H9 (cell line): ENCODE results near the gene ELFN1. TPM values are rescaled to one million over a fixed set of nuclear protein-coding genes. Genes with fewer than 3 reads are reported as not detected.

ENCODE experiments used
- DNase-seq: peaks from one replicate; pipeline ENCODE4 v3.0.0-alpha.2; 2017
- H2AFZ ChIP-seq: one replicate; pipeline ENCODE4 v1.6.1; 2013; ENCODE audit warnings: mild to moderate bottlenecking, low read length, control low read depth, moderate library complexity
- H2AK5ac ChIP-seq: 2 replicates; pipeline ENCODE4 v1.6.1; 2013; ENCODE audit warnings: low read length, control low read depth, mixed read lengths; ENCODE audit not compliant: insufficient read length
- H2BK120ac ChIP-seq: one replicate; pipeline ENCODE4 v1.6.1; 2013; ENCODE audit warnings: low read depth, mild to moderate bottlenecking, low read length, control low read depth, inconsistent platforms; ENCODE audit not compliant: poor library complexity, severe bottlenecking
- H2BK12ac ChIP-seq: 2 replicates; pipeline ENCODE4 v1.6.1; 2013; ENCODE audit warnings: low read length, control low read depth, mixed read lengths, low read depth; ENCODE audit not compliant: insufficient read length
- H2BK15ac ChIP-seq: 2 replicates; pipeline ENCODE4 v1.6.1; 2013; ENCODE audit warnings: low read depth, low read length, control low read depth
- H2BK20ac ChIP-seq: one replicate; pipeline ENCODE4 v1.6.1; 2013; ENCODE audit warnings: low read depth, mild to moderate bottlenecking, low read length, control low read depth, inconsistent platforms; ENCODE audit not compliant: poor library complexity, severe bottlenecking
- H2BK5ac ChIP-seq: 2 replicates; pipeline ENCODE4 v1.6.1; 2013; ENCODE audit warnings: low read length, control low read depth, mixed read lengths; ENCODE audit not compliant: insufficient read length
- H3K14ac ChIP-seq: 2 replicates; pipeline ENCODE4 v1.6.1; 2013; ENCODE audit warnings: low read length, control low read depth; ENCODE audit not compliant: insufficient read depth
- H3K18ac ChIP-seq: 2 replicates; pipeline ENCODE4 v1.6.1; 2013; ENCODE audit warnings: low read depth, mild to moderate bottlenecking, mixed read lengths, low read length, control low read depth; ENCODE audit not compliant: insufficient read length
- H3K23ac ChIP-seq: 2 replicates; pipeline ENCODE4 v1.6.1; 2013; ENCODE audit warnings: low read length, control low read depth, mixed read lengths, low read depth; ENCODE audit not compliant: insufficient read length
- H3K23me2 ChIP-seq: 2 replicates; pipeline ENCODE4 v1.6.1; 2013; ENCODE audit warnings: low read depth, mild to moderate bottlenecking, mixed read lengths, low read length, control low read depth; ENCODE audit not compliant: insufficient read length, poor library complexity, severe bottlenecking
- H3K27ac ChIP-seq: 2 replicates; pipeline ENCODE4 v1.5.1; 2013; ENCODE audit warnings: low read length, control low read depth, mixed read lengths, low read depth; ENCODE audit not compliant: insufficient read length
- H3K27me3 ChIP-seq: 2 replicates; pipeline ENCODE4 v1.6.1; 2013; ENCODE audit warnings: low read length, control low read depth, inconsistent platforms; ENCODE audit not compliant: insufficient read depth
- H3K4ac ChIP-seq: 2 replicates; pipeline ENCODE4 v1.6.1; 2013; ENCODE audit warnings: low read depth, mild to moderate bottlenecking, control low read depth, inconsistent platforms, low read length, moderate library complexity
- H3K4me1 ChIP-seq: 2 replicates; pipeline ENCODE4 v1.6.1; 2013; ENCODE audit warnings: low read length, control low read depth, inconsistent platforms; ENCODE audit not compliant: insufficient read depth
- H3K4me2 ChIP-seq: 2 replicates; pipeline ENCODE4 v1.6.1; 2013; ENCODE audit warnings: low read length, control low read depth, mixed read lengths; ENCODE audit not compliant: insufficient read length, insufficient read depth
- H3K56ac ChIP-seq: 2 replicates; pipeline ENCODE4 v1.6.1; 2013; ENCODE audit warnings: low read depth, mild to moderate bottlenecking, mixed read lengths, low read length, control low read depth; ENCODE audit not compliant: insufficient read length
- H3K79me1 ChIP-seq: 2 replicates; pipeline ENCODE4 v1.6.1; 2013; ENCODE audit warnings: low read depth, mild to moderate bottlenecking, moderate library complexity, low read length, control low read depth, inconsistent platforms; ENCODE audit not compliant: insufficient read depth, poor library complexity, severe bottlenecking
- H3K79me2 ChIP-seq: 2 replicates; pipeline ENCODE4 v1.6.1; 2013; ENCODE audit warnings: low read length, control low read depth, inconsistent platforms; ENCODE audit not compliant: insufficient read depth
- H3K9ac ChIP-seq: 2 replicates; pipeline ENCODE4 v1.6.1; 2013; ENCODE audit warnings: low read length, control low read depth, mixed read lengths; ENCODE audit not compliant: insufficient read length; ENCODE audit errors: extremely low read depth
- H3K9me3 ChIP-seq: one replicate; pipeline ENCODE4 v1.6.1; 2013; ENCODE audit warnings: low read depth, low read length, inconsistent platforms; ENCODE audit not compliant: control insufficient read depth
- H3T11ph ChIP-seq: one replicate; pipeline ENCODE4 v1.6.1; 2013; ENCODE audit warnings: mild to moderate bottlenecking, low read length, control low read depth, inconsistent platforms
- H4K20me1 ChIP-seq: one replicate; pipeline ENCODE4 v1.6.1; 2013; ENCODE audit not compliant: control insufficient read depth, insufficient read length, insufficient read depth
- H4K5ac ChIP-seq: 2 replicates; pipeline ENCODE4 v1.6.1; 2013; ENCODE audit warnings: low read depth, mild to moderate bottlenecking, mixed read lengths, low read length, control low read depth; ENCODE audit not compliant: insufficient read length
- H4K8ac ChIP-seq: replicated peaks from 2 replicates; pipeline ENCODE4 v1.6.1; 2013; ENCODE audit warnings: low read length, control low read depth, mixed read lengths, low read depth; ENCODE audit not compliant: insufficient read length
- H4K91ac ChIP-seq: 2 replicates; pipeline ENCODE4 v1.6.1; 2013; ENCODE audit warnings: low read depth, mild to moderate bottlenecking, moderate library complexity, mixed read lengths, low read length, control low read depth; ENCODE audit not compliant: insufficient read length
- H3K27ac Mint-ChIP-seq, 3 experiments: 2 replicates in 2 of 3; 3 replicates in 1 of 3; pipeline ENCODE4 v1.8.0; 2020 to 2021; ENCODE audit warnings: mixed read lengths in 3 of 3, mild to moderate bottlenecking in 1 of 3, moderate library complexity in 1 of 3
- H3K27me3 Mint-ChIP-seq: 2 replicates; pipeline ENCODE4 v1.8.0; 2021; ENCODE audit warnings: low read depth, mild to moderate bottlenecking, moderate library complexity, mixed read lengths
- H3K36me3 Mint-ChIP-seq, 3 experiments: 2 replicates in 2 of 3; 3 replicates in 1 of 3; pipeline ENCODE4 v1.8.0; 2020 to 2021; ENCODE audit warnings: low read depth in 3 of 3, mixed read lengths in 3 of 3; ENCODE audit not compliant: insufficient read depth in 1 of 3
- H3K4me1 Mint-ChIP-seq, 2 experiments: 2 replicates each; pipeline ENCODE4 v1.8.0; 2020; ENCODE audit warnings: mixed read lengths in 2 of 2
- H3K4me3 Mint-ChIP-seq, 2 experiments: 2 replicates in 1 of 2; 3 replicates in 1 of 2; pipeline ENCODE4 v1.8.0; 2020 to 2021; ENCODE audit warnings: mild to moderate bottlenecking in 2 of 2, mixed read lengths in 2 of 2, moderate library complexity in 1 of 2
- H3K9me3 Mint-ChIP-seq, 2 experiments: 2 replicates in 1 of 2; 3 replicates in 1 of 2; pipeline ENCODE4 v1.8.0; 2020; ENCODE audit warnings: mild to moderate bottlenecking in 2 of 2, mixed read lengths in 2 of 2, moderate library complexity in 1 of 2
- CTCF ChIP-seq: fragments of 200-600 bp; sonication (generic); conservative IDR thresholded peaks from 3 replicates; pipeline ENCODE4 v1.8.0; 2021; ENCODE audit warnings: antibody characterized with exemption, mild to moderate bottlenecking
- WGBS: extraction: QIAGEN DNeasy Blood & Tissue Kit; methylation state at CpG from one replicate; pipeline ENCODE4 v1.1.7; 2013; ENCODE audit warnings: missing lambda C conversion rate, low lambda C conversion rate, mixed read lengths; ENCODE audit not compliant: insufficient read length; ENCODE audit errors: extremely low coverage; 5-methylcytosine and 5-hydroxymethylcytosine counted together
- total RNA-seq: library from RNA; stranded (reverse); gene quantifications from 2 replicates; pipeline ENCODE4 v1.2.1, GENCODE V29; 2021

ELFN1 gene
- total RNA-seq, 1 experiment from 2014 or later: 3.7 TPM

- Histone ChIP-seq H3K79me2 (no peaks in the 10 kb centered on the region), H3K4me2 (peak overlapping the region; percentile 48), H3K18ac (no peak overlapping the region), H2AFZ (no peak overlapping the region), H4K8ac (no peak overlapping the region), H2AK5ac (no peak overlapping the region), H3K27ac (no peak overlapping the region), H2BK20ac (no peak overlapping the region), H3K56ac (no peak overlapping the region), H3K23ac (no peak overlapping the region), H3K4me1 (no peaks in the 10 kb centered on the region), H4K91ac (no peak overlapping the region), H3K79me1 (no peaks in the 10 kb centered on the region), H4K5ac (no peak overlapping the region), H2BK12ac (no peak overlapping the region), H4K20me1 (no peaks in the 10 kb centered on the region), H2BK120ac (no peak overlapping the region), H3K27me3 (peaks cover 50% of the 10 kb centered on the region; the same call in 1 of the 2 replicates), H2BK15ac (no peak overlapping the region), H3K14ac (no peak overlapping the region), H3K9me3 (no peaks in the 10 kb centered on the region), H3T11ph (no peak overlapping the region), H3K9ac (no peak overlapping the region), H3K23me2 (peaks cover 20% of the 10 kb centered on the region), H3K4ac (no peak overlapping the region), H2BK5ac (no peak overlapping the region)
- H3K4me3 Mint-ChIP-seq: peak overlapping the region in 1 of 2 experiments; percentile 44; a peak in 1 of 5 replicates
- H3K9me3 Mint-ChIP-seq: peaks cover 0 to 4% of the 10 kb centered on the region in 2 experiments; a peak in 1 of 5 replicates
- peaks cover 74% of the 10 kb centered on the region for H3K27me3 Mint-ChIP-seq
- H3K4me1 Mint-ChIP-seq: peaks cover 6 to 24% of the 10 kb centered on the region in 2 experiments
- WGBS: no CpG with 5 or more reads among the region's 58 CpGs
- DNase-seq: peak; percentile 29
- no peak overlapping the region for H3K27ac Mint-ChIP-seq
- no peaks in the 10 kb centered on the region for H3K36me3 Mint-ChIP-seq
- no peak for TF ChIP-seq CTCF
Measured at GRCh38 chr7:1666317-1666822, 3.7 kb upstream of the ELFN1 start.
